DOHH2 (cell line): ENCODE data around the gene GZMM.

Experiments
- CTCF ChIP-seq: fragments of 200-600 bp; sonication (generic); IDR thresholded peaks from one replicate; pipeline ENCODE4 v1.5.1; 2014; ENCODE audit warnings: antibody characterized with exemption, mild to moderate bottlenecking, low read depth, low read length; ENCODE audit not compliant: poor library complexity, severe bottlenecking
- EZH2phosphoT487 ChIP-seq: fragments of 200-600 bp; sonication (generic); IDR thresholded peaks from 2 replicates; pipeline ENCODE4 v1.6.1; 2017; ENCODE audit warnings: borderline replicate concordance, mild to moderate bottlenecking, antibody characterized with exemption, low read length, moderate library complexity, mixed read lengths

GRCh38 chr19:494171-495080 lies 49.4 kb upstream of the GZMM start:
- TF ChIP-seq CTCF, result no peak
- no peak for TF ChIP-seq EZH2phosphoT487
